ENCODE results near the gene RAB2B.

Gene RAB2B

DNA sequence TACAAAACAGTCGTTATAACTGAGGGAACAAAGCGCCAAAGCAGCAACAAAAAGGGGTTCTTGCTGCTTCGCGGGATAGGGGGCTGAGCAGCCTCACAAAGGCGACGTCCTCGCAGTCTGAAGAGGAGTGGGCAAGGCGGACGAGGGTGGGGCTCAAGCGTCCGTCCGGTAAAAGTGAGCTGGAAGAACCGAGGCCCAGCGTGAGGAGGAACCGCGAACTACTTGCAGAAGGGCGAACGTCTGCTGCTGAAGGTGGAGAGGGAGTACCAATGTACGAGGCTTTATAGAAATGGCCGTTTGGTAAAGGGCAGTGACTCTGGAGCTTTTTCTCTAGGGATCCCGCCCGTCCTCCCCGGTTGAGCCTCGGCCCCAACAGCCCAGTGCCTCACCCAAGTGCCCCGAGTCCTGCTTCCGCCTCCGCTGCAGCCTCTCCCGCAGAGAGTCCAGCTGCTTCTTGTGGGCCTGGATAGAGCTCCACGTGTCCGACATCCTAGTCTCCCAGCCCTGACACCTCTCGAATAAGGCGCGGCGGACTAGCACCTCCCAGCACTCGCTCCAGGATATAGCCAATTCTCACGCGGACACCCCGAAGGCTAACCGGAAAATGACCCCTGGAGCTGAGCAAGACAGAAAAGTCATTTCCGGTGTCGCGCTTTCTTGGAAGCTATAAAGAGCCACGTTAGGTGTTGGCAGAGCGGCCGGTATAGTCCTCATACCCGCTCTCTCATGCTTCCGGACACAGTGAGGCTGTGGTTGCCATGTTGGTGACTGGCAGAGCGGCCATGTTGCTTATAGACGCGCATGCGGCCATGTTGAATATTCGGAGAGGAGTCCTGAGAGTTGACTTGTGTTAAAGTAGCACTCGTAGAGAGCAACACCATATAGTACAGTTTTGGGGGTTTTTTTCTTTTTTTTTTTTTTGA, 34.2 kb upstream of the RAB2B start, which contains the start of gene METTL3:
METTL3 (minus strand) TSS at position 606 of the 923 bp plus-strand sequence; CDS start at position 489, 117 bp downstream.
- H3K27ac ChIP-seq (ENCODE audit: low read depth, low read length) = peak within 1 kb of the TSS; percentile 89
- no peaks in the 10 kb centered on the region for H3K9me3 ChIP-seq (ENCODE audit: control insufficient read depth in 5 of 5, low read length in 5 of 5)
- H3K4me1 ChIP-seq (ENCODE audit: control insufficient read depth in 5 of 5, insufficient read depth in 5 of 5, low read length in 5 of 5) = peaks cover 2 to 25% (median 24%) of the 10 kb centered on the region in 5 donors
- H3K4me3 ChIP-seq (ENCODE audit: low read depth in 1 of 5, low read length in 5 of 5) = peak within 1 kb of the TSS; percentile 93 to 99 (median 98)
- peaks cover 0 to 9% (median 3%) of the 10 kb centered on the region in 5 donors for H3K36me3 ChIP-seq (ENCODE audit: control insufficient read depth in 5 of 5, insufficient read depth in 5 of 5, low read length in 5 of 5)
- no peaks in the 10 kb centered on the region for H3K27me3 ChIP-seq (ENCODE audit: control insufficient read depth in 5 of 5, insufficient read depth in 4 of 5, low read length in 5 of 5)
- H3K9ac ChIP-seq (ENCODE audit: low read length in 5 of 5) = peak within 1 kb of the TSS; percentile 80 to 99 (median 96)

DNA sequence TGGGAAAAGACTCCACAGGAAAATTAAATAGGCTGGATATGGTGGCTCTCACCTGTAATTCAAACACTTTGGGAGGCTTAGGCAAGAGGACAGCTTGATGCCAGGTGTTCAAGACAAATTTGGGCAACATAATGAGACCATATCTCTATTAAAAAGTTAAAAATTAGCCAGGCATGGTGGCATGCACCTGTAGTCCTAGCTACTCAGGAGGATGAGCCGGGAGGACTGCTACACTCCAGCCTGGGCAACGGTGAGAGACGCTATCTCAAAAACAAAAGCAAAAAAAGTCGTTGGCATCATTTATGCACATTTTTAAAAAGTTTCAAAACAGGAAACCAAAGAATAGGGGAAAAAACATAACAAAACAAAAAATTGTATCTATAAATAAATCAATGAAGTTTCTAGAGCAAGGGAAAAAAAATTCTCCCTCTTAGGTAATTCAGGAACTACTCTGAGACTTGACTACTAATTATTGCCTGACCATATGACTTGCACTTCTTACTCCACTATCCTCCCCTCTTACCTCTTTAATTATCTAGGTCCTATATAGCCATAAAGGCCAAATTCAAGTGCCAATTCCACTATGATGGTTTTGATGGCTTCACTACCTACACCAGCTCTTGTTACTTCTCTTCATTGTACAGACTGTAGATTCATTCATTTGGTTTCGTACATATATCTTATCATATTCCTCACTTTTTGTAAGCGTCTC, 32.8 kb upstream of the RAB2B start:
- H3K4me3 ChIP-seq (ENCODE audit: low read depth in 1 of 5, low read length in 5 of 5) = peak overlapping the region; percentile 93 to 99 (median 98)
- H3K4me1 ChIP-seq (ENCODE audit: control insufficient read depth in 5 of 5, insufficient read depth in 5 of 5, low read length in 5 of 5) = peaks cover 2 to 25% (median 24%) of the 10 kb centered on the region in 5 donors
- no peak overlapping the region for H3K27ac ChIP-seq (ENCODE audit: low read depth, low read length)
- no peaks in the 10 kb centered on the region for H3K27me3 ChIP-seq (ENCODE audit: control insufficient read depth in 5 of 5, insufficient read depth in 4 of 5, low read length in 5 of 5)
- H3K9me3 ChIP-seq (ENCODE audit: control insufficient read depth in 5 of 5, low read length in 5 of 5) = no peaks in the 10 kb centered on the region
- H3K9ac ChIP-seq (ENCODE audit: low read length in 5 of 5) = peak overlapping the region in 4 of 5 donors; percentile 80 to 99 (median 96)
- peaks cover 0 to 9% (median 3%) of the 10 kb centered on the region in 5 donors for H3K36me3 ChIP-seq (ENCODE audit: control insufficient read depth in 5 of 5, insufficient read depth in 5 of 5, low read length in 5 of 5)

DNA sequence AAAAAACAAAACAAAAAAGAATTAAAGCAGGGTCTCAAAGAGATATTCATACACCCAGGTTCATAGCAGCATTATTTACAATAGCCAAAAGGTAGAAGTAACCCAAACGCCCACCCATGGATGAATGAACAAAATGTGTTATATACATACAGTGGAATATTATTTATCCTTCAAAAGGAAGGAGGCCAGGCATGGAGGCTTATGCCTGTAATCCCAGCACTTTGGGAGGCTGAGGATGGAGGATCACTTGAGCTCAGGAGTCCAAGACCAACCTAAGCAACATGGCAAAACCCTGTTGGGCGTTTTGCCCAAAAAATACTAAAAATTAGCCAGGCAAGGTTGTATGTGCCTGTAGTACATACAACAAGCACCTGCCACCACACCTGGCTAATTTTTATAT, 29.8 kb upstream of the RAB2B start:
- H3K9ac ChIP-seq (ENCODE audit: low read length in 5 of 5) = no peak overlapping the region
- H3K4me3 ChIP-seq (ENCODE audit: low read depth in 1 of 5, low read length in 5 of 5) = no peak overlapping the region
- no peaks in the 10 kb centered on the region for H3K27me3 ChIP-seq (ENCODE audit: control insufficient read depth in 5 of 5, insufficient read depth in 4 of 5, low read length in 5 of 5)
- H3K27ac ChIP-seq (ENCODE audit: low read depth, low read length) = no peak overlapping the region
- peaks cover 5 to 31% (median 20%) of the 10 kb centered on the region in 5 donors for H3K36me3 ChIP-seq (ENCODE audit: control insufficient read depth in 5 of 5, insufficient read depth in 5 of 5, low read length in 5 of 5)
- peaks cover 4 to 24% (median 20%) of the 10 kb centered on the region in 5 donors for H3K4me1 ChIP-seq (ENCODE audit: control insufficient read depth in 5 of 5, insufficient read depth in 5 of 5, low read length in 5 of 5)
- no peaks in the 10 kb centered on the region for H3K9me3 ChIP-seq (ENCODE audit: control insufficient read depth in 5 of 5, low read length in 5 of 5)

DNA sequence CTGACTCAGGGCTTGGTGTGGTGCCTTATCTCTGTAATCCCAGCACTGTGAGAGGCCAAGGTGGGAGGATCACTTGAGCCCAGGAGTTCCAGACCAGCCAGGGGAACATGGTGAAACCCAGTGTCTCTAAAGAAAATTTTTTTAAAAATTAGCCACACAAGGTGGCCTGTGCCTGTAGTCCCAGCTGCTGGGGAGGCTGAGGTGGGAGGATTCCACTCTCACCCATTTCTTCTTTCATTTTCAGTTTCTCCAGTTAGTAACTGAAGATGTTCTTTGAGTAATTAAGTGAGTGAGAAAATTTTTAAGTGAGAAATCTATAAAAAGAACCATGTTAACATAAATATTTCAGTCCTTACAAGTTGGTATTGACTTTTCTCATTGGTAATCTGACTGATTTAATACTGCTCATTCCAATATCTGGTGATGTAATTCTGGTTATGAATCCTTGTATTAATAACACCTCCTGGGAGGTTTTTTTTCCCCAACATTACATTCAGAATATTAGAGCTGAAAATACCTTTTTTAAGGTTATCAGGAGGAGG, 28.3 kb upstream of the RAB2B start:
- H3K9me3 ChIP-seq (ENCODE audit: control insufficient read depth in 5 of 5, low read length in 5 of 5) = no peaks in the 10 kb centered on the region
- peaks cover 2 to 13% (median 12%) of the 10 kb centered on the region in 5 donors for H3K4me1 ChIP-seq (ENCODE audit: control insufficient read depth in 5 of 5, insufficient read depth in 5 of 5, low read length in 5 of 5)
- peaks cover 9 to 46% (median 32%) of the 10 kb centered on the region in 5 donors for H3K36me3 ChIP-seq (ENCODE audit: control insufficient read depth in 5 of 5, insufficient read depth in 5 of 5, low read length in 5 of 5)
- no peaks in the 10 kb centered on the region for H3K27me3 ChIP-seq (ENCODE audit: control insufficient read depth in 5 of 5, insufficient read depth in 4 of 5, low read length in 5 of 5)
- H3K27ac ChIP-seq (ENCODE audit: low read depth, low read length) = no peak overlapping the region
- no peak overlapping the region for H3K4me3 ChIP-seq (ENCODE audit: low read depth in 1 of 5, low read length in 5 of 5)
- no peak overlapping the region for H3K9ac ChIP-seq (ENCODE audit: low read length in 5 of 5)

DNA sequence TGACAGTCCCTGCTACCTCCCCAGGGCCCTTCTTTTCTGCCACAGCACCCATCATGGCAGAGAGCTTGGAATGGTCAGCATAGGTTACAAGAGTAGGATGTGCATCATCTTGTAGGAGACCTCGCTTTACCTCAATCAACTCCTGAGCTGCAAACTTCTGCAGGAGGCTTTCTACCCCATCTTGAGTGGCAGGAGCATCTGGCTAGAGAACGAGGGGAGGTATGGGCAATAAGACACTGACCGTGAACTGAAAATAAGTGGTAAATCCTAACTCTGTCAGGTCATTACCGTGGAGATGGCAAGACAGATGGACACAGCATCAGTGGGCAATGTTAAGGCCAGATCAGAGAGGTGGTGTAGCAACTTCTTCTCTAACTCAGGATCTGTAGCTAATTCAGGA, 26.6 kb upstream of the RAB2B start:
- H3K27ac ChIP-seq (ENCODE audit: low read depth, low read length) = no peak overlapping the region
- H3K4me1 ChIP-seq (ENCODE audit: control insufficient read depth in 5 of 5, insufficient read depth in 5 of 5, low read length in 5 of 5) = peaks cover 0 to 2% (median 0%) of the 10 kb centered on the region in 5 donors
- no peaks in the 10 kb centered on the region for H3K9me3 ChIP-seq (ENCODE audit: control insufficient read depth in 5 of 5, low read length in 5 of 5)
- H3K4me3 ChIP-seq (ENCODE audit: low read depth in 1 of 5, low read length in 5 of 5) = no peak overlapping the region
- H3K9ac ChIP-seq (ENCODE audit: low read length in 5 of 5) = no peak overlapping the region
- no peaks in the 10 kb centered on the region for H3K27me3 ChIP-seq (ENCODE audit: control insufficient read depth in 5 of 5, insufficient read depth in 4 of 5, low read length in 5 of 5)
- H3K36me3 ChIP-seq (ENCODE audit: control insufficient read depth in 5 of 5, insufficient read depth in 5 of 5, low read length in 5 of 5) = peaks cover 21 to 62% (median 48%) of the 10 kb centered on the region in 5 donors

DNA sequence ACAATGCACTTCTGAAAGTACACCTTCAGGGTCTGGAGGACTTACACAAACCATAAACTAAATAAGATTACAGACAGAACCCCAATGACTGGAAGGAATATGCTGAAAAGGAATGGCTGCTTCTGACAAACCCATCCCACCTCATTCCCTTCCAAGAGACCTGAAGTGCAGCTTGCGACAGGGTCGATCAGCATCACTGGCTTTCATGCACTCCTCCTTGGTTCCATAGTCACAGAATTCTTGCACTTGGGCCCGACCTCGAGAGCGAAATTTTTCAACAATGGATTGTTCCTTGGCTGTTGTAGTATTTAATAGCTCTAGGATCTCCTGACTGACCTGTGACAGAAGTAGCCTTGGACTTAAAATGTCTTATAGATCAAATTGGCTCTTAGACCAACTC, 24.8 kb upstream of the RAB2B start:
- Histone ChIP-seq H3K27ac (ENCODE audit: low read depth, low read length) (no peak overlapping the region), H3K9me3 (ENCODE audit: control insufficient read depth in 5 of 5, low read length in 5 of 5) (no peaks in the 10 kb centered on the region), H3K36me3 (ENCODE audit: control insufficient read depth in 5 of 5, insufficient read depth in 5 of 5, low read length in 5 of 5) (peaks cover 34 to 71% (median 61%) of the 10 kb centered on the region in 5 donors), H3K27me3 (ENCODE audit: control insufficient read depth in 5 of 5, insufficient read depth in 4 of 5, low read length in 5 of 5) (no peaks in the 10 kb centered on the region), H3K4me1 (ENCODE audit: control insufficient read depth in 5 of 5, insufficient read depth in 5 of 5, low read length in 5 of 5) (peaks cover 0 to 2% (median 0%) of the 10 kb centered on the region in 5 donors), H3K9ac (ENCODE audit: low read length in 5 of 5) (no peak overlapping the region), H3K4me3 (ENCODE audit: low read depth in 1 of 5, low read length in 5 of 5) (no peak overlapping the region)

DNA sequence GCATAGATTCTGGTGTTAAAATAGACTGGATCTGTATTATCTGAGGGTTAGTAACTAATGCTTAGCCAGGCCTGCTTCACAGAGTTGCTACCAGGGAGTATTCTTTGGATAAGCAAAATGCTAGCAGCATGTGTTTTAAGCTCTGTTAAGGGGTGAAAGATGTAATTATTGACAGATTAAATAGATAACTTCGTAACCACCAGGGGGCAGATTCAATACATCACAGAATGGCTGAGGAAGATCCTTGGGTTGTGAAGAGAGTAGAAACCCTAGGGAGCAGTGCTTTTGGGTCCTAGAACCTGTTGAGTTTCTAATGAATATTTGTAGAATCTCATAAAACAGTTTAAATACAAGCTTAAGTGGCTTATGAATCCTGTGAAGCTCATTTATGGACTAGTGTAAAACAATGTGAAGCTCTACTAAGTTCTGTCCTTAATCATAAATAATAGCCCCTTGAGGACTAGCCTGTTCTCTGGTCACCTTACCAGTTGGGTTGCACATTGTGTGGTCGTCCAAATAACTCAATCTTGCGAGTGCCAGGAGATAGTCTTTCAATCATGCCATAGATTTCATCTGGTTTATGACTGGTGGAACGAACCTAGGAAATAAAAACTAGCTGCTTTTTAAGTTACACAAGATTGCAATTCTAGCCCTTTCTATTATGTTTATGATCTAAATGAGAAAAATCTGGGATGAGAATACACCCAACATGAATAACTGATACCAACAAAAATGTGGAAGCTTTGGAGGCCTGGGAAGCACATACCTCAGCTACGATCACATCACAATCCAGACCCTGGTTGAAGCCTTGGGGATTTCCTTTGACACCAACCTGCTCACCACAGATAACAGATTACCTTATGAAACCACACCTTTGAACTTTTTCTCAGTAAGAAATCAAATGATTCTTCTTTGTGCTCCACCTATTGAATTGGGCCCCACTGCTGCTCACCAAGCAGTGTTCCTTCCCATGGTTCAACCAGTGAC, 22.1 kb upstream of the RAB2B start:
- Histone ChIP-seq H3K27ac (ENCODE audit: low read depth, low read length) (no peak overlapping the region), H3K27me3 (ENCODE audit: control insufficient read depth in 5 of 5, insufficient read depth in 4 of 5, low read length in 5 of 5) (no peaks in the 10 kb centered on the region), H3K9ac (ENCODE audit: low read length in 5 of 5) (no peak overlapping the region), H3K9me3 (ENCODE audit: control insufficient read depth in 5 of 5, low read length in 5 of 5) (no peaks in the 10 kb centered on the region), H3K36me3 (ENCODE audit: control insufficient read depth in 5 of 5, insufficient read depth in 5 of 5, low read length in 5 of 5) (peaks cover 47 to 90% (median 80%) of the 10 kb centered on the region in 5 donors), H3K4me1 (ENCODE audit: control insufficient read depth in 5 of 5, insufficient read depth in 5 of 5, low read length in 5 of 5) (peaks cover 0 to 2% (median 0%) of the 10 kb centered on the region in 5 donors), H3K4me3 (ENCODE audit: low read depth in 1 of 5, low read length in 5 of 5) (no peak overlapping the region)

DNA sequence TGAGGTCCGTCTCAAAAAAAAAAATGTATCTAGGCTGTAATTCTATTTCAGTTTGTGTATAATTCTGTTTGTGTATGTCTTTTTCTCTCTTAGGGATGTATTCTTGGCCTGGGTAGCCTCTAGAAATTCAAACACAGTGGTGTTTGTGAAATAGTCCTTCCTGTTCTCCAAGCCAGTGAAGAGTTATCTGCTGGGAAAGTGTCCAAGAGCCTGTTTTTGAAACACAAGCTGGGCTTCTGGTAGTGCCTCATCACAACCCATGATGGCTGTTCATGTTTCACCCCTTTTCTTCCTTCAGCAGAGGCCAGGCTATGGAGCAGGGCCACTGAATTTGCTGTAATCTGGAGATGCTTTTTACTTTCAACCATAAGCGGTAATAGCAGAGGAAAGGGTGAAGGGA, 19.7 kb upstream of the RAB2B start:
- no peak overlapping the region for H3K9ac ChIP-seq (ENCODE audit: low read length in 5 of 5)
- H3K36me3 ChIP-seq (ENCODE audit: control insufficient read depth in 5 of 5, insufficient read depth in 5 of 5, low read length in 5 of 5) = peaks cover 46 to 90% (median 78%) of the 10 kb centered on the region in 5 donors
- H3K27ac ChIP-seq (ENCODE audit: low read depth, low read length) = no peak overlapping the region
- no peaks in the 10 kb centered on the region for H3K4me1 ChIP-seq (ENCODE audit: control insufficient read depth in 5 of 5, insufficient read depth in 5 of 5, low read length in 5 of 5)
- no peaks in the 10 kb centered on the region for H3K27me3 ChIP-seq (ENCODE audit: control insufficient read depth in 5 of 5, insufficient read depth in 4 of 5, low read length in 5 of 5)
- H3K9me3 ChIP-seq (ENCODE audit: control insufficient read depth in 5 of 5, low read length in 5 of 5) = no peaks in the 10 kb centered on the region
- no peak overlapping the region for H3K4me3 ChIP-seq (ENCODE audit: low read depth in 1 of 5, low read length in 5 of 5)
